SK-N-SH (cell line): Measurements from ENCODE around the gene CCDC69. TPM values are rescaled to one million over a fixed set of nuclear protein-coding genes. Genes with fewer than 3 reads are reported as not detected.

Experiments
- CTCF ChIA-PET: fragments of 300-600, 350-600 bp; formaldehyde crosslinking; extraction: SDS; loops from one replicate; lab custom pipeline; 2021; lab: Yijun Ruan, JAX
- POLR2A ChIA-PET: fragments of 350-600 bp; sonication (Branson Sonifier 250); formaldehyde crosslinking; extraction: SDS; loops from one replicate; lab custom pipeline; 2020; ENCODE audit warnings: antibody characterized with exemption, inconsistent platforms; lab: Yijun Ruan, JAX
- DNase-seq: peaks from one replicate; pipeline ENCODE4 v3.0.0; 2012
- H2AFZ ChIP-seq: fragments of 200-600 bp; sonication (generic); 2 replicates; pipeline ENCODE4 v1.8.1; 2016; ENCODE audit warnings: antibody characterized with exemption, mild to moderate bottlenecking, low read depth
- H3F3A ChIP-seq: fragments of 200-600 bp; sonication (generic); replicated peaks from 2 replicates; pipeline ENCODE3; 2016; ENCODE audit warnings: antibody characterized with exemption, mild to moderate bottlenecking; ENCODE audit not compliant: insufficient read depth
- H3K27ac ChIP-seq, 2 experiments: fragments of 200-500 bp in 1 of 2; fragments of 200-600 bp in 1 of 2; sonication (Bioruptor generic) in 1 of 2; sonication (generic), shearing (Covaris generic) in 1 of 2; 2 replicates each; pipeline versions ENCODE4 v1.5.1 to v1.6.1; 2014 to 2016; ENCODE audit warnings: low read depth in 2 of 2, inconsistent platforms in 1 of 2, low read length in 1 of 2, mild to moderate bottlenecking in 1 of 2, mixed read lengths in 1 of 2
- H3K27me3 ChIP-seq: fragments of 200-600 bp; sonication (generic), shearing (Covaris generic); 2 replicates; pipeline ENCODE4 v1.6.1; 2016; ENCODE audit warnings: mixed run types; ENCODE audit not compliant: insufficient read depth
- H3K36me3 ChIP-seq, 2 experiments: fragments of 200-500 bp in 1 of 2; fragments of 200-600 bp in 1 of 2; sonication (Bioruptor generic) in 1 of 2; sonication (generic) in 1 of 2; replicated peaks in 1 of 2; 2 replicates each; pipeline versions ENCODE3 to v1.5.1; 2014 to 2016; ENCODE audit warnings: low read length in 1 of 2, mild to moderate bottlenecking in 1 of 2; ENCODE audit not compliant: insufficient read depth in 2 of 2, control insufficient read depth in 1 of 2
- H3K4me1 ChIP-seq, 2 experiments: fragments of 200-500 bp in 1 of 2; fragments of 200-600 bp in 1 of 2; sonication (Bioruptor generic) in 1 of 2; sonication (generic), shearing (Covaris generic) in 1 of 2; 2 replicates each; pipeline versions ENCODE4 v1.5.1 to v1.6.1; 2014 to 2016; ENCODE audit warnings: low read depth in 1 of 2, low read length in 1 of 2, mixed run types in 1 of 2; ENCODE audit not compliant: insufficient read depth in 2 of 2, control insufficient read depth in 1 of 2
- H3K4me2 ChIP-seq: fragments of 200-600 bp; sonication (generic), shearing (Covaris generic); 2 replicates; pipeline ENCODE4 v1.6.1; 2017; ENCODE audit warnings: mixed run types
- H3K4me3 ChIP-seq, 2 experiments: fragments of 200-500 bp in 1 of 2; fragments of 200-600 bp in 1 of 2; sonication (Bioruptor generic) in 1 of 2; sonication (generic), shearing (Covaris generic) in 1 of 2; 2 replicates each; pipeline versions ENCODE4 v1.5.1 to v1.8.1; 2014 to 2016; ENCODE audit warnings: low read depth in 2 of 2, inconsistent platforms in 1 of 2, low read length in 1 of 2, mild to moderate bottlenecking in 1 of 2, mixed read lengths in 1 of 2, moderate library complexity in 1 of 2
- H3K79me2 ChIP-seq: fragments of 200-600 bp; sonication (generic); 2 replicates; pipeline ENCODE4 v1.8.1; 2017; ENCODE audit warnings: mild to moderate bottlenecking; ENCODE audit not compliant: insufficient read depth
- H3K9ac ChIP-seq: fragments of 200-600 bp; sonication (generic); 2 replicates; pipeline ENCODE4 v1.6.1; 2017; ENCODE audit warnings: mixed run types
- H3K9me2 ChIP-seq: fragments of 200-600 bp; sonication (generic); 2 replicates; pipeline ENCODE4 v1.6.1; 2017; ENCODE audit warnings: mixed run types
- H3K9me3 ChIP-seq: fragments of 200-600 bp; sonication (generic); 2 replicates; pipeline ENCODE4 v1.6.1; 2017; ENCODE audit warnings: mixed run types, mild to moderate bottlenecking, moderate library complexity
- H4K20me1 ChIP-seq: fragments of 200-600 bp; sonication (generic); 2 replicates; pipeline ENCODE4 v1.6.1; 2017; ENCODE audit warnings: mild to moderate bottlenecking, mixed run types; ENCODE audit not compliant: insufficient read depth
- CHD2 ChIP-seq: fragments of 150-350 bp; IDR thresholded peaks from 2 replicates; pipeline ENCODE4 v1.6.1; 2018; ENCODE audit warnings: low read length; ENCODE audit not compliant: partially characterized antibody
- CTCF ChIP-seq: fragments of 200-600 bp; sonication (generic); IDR thresholded peaks from 2 replicates; pipeline ENCODE4 v1.6.1; 2017; ENCODE audit warnings: antibody characterized with exemption, mild to moderate bottlenecking, moderate library complexity
- ELF1 ChIP-seq: IDR thresholded peaks from 2 replicates; pipeline ENCODE4 v1.4.0; 2012
- EP300 ChIP-seq, 2 experiments: IDR thresholded peaks; 2 replicates each; pipeline versions ENCODE4 v1.4.0 to v1.6.1; 2012; ENCODE audit warnings: borderline replicate concordance in 1 of 2, low read depth in 1 of 2, low read length in 1 of 2
- EZH2phosphoT487 ChIP-seq: fragments of 200-600 bp; sonication (generic); IDR thresholded peaks from 2 replicates; pipeline ENCODE4 v1.6.1; 2017; ENCODE audit warnings: low read depth, mixed run types, mild to moderate bottlenecking, antibody characterized with exemption, moderate library complexity, borderline replicate concordance
- GABPA ChIP-seq: IDR thresholded peaks from 2 replicates; pipeline ENCODE4 v1.4.0; 2012; ENCODE audit warnings: low read depth, mild to moderate bottlenecking
- GATA2 ChIP-seq: sonication (generic); formaldehyde crosslinking; IDR thresholded peaks from 2 replicates; pipeline ENCODE4 v1.5.0; 2020; ENCODE audit warnings: mild to moderate bottlenecking, missing genetic modification reagents
- MAX ChIP-seq: IDR thresholded peaks from 2 replicates; pipeline ENCODE4 v1.4.0; 2012; ENCODE audit warnings: low read depth
- MEF2A ChIP-seq: IDR thresholded peaks from 2 replicates; pipeline ENCODE4 v1.4.0; 2012; ENCODE audit warnings: low read depth, borderline replicate concordance
- NFIC ChIP-seq: IDR thresholded peaks from 2 replicates; pipeline ENCODE4 v1.4.0; 2012; ENCODE audit warnings: borderline replicate concordance
- NRF1 ChIP-seq: IDR thresholded peaks from 2 replicates; pipeline ENCODE4 v1.6.1; 2012; ENCODE audit warnings: low read depth, mild to moderate bottlenecking, low read length
- POLR2AphosphoS5 ChIP-seq: IDR thresholded peaks from 2 replicates; pipeline ENCODE4 v1.6.1; 2012; ENCODE audit warnings: low read depth, low read length
- RAD21 ChIP-seq: IDR thresholded peaks from 2 replicates; pipeline ENCODE4 v1.6.1; 2012; ENCODE audit warnings: mild to moderate bottlenecking, low read length
- RCOR1 ChIP-seq: fragments of 150-350 bp; IDR thresholded peaks from 2 replicates; pipeline ENCODE4 v1.6.1; 2017; ENCODE audit warnings: antibody characterized with exemption, low read length
- REST ChIP-seq: IDR thresholded peaks from 2 replicates; pipeline ENCODE4 v1.6.1; 2012; ENCODE audit warnings: mild to moderate bottlenecking, low read depth, low read length, moderate library complexity
- RFX5 ChIP-seq: IDR thresholded peaks from 2 replicates; pipeline ENCODE4 v1.6.1; 2012; ENCODE audit warnings: mild to moderate bottlenecking, improper control_type of control experiment, low read length
- RXRA ChIP-seq: IDR thresholded peaks from 2 replicates; pipeline ENCODE4 v1.4.0; 2012; ENCODE audit warnings: low read depth, mild to moderate bottlenecking, borderline replicate concordance
- SIN3A ChIP-seq: IDR thresholded peaks from 2 replicates; pipeline ENCODE4 v1.6.1; 2012; ENCODE audit warnings: low read depth, mild to moderate bottlenecking, low read length, moderate library complexity, borderline replicate concordance
- TAF1 ChIP-seq: IDR thresholded peaks from 2 replicates; pipeline ENCODE4 v1.6.1; 2012; ENCODE audit warnings: low read depth, mild to moderate bottlenecking, low read length, moderate library complexity, borderline replicate concordance
- TCF12 ChIP-seq: IDR thresholded peaks from 2 replicates; pipeline ENCODE4 v1.4.0; 2012
- TEAD4 ChIP-seq: IDR thresholded peaks from 2 replicates; pipeline ENCODE4 v1.4.0; 2012; ENCODE audit warnings: mild to moderate bottlenecking, borderline replicate concordance; ENCODE audit not compliant: insufficient read depth
- USF2 ChIP-seq: fragments of 150-350 bp; IDR thresholded peaks from 2 replicates; pipeline ENCODE4 v1.6.1; 2017; ENCODE audit warnings: antibody characterized with exemption, low read length, low read depth, borderline replicate concordance
- YY1 ChIP-seq: IDR thresholded peaks from 2 replicates; pipeline ENCODE4 v1.4.0; 2012; ENCODE audit warnings: low read depth, mild to moderate bottlenecking
- ZBTB33 ChIP-seq: IDR thresholded peaks from 2 replicates; pipeline ENCODE4 v1.4.0; 2012; ENCODE audit warnings: low read depth, borderline replicate concordance
- WGBS: methylation state at CpG from one replicate; pipeline ENCODE4 v1.1.6; 2017; ENCODE audit warnings: low lambda C conversion rate; 5-methylcytosine and 5-hydroxymethylcytosine counted together
- polyA plus RNA-seq, 3 experiments: library from polyadenylated mRNA; depleted of rRNA; stranded (reverse); fragments of >200 nt; gene quantifications; 2 replicates each; pipeline ENCODE4 v1.2.3, GENCODE V29; 2012

Gene CCDC69
- 0.38 and 0.54 TPM in 2 replicates for polyA plus RNA-seq (2012; rRNA removed)
- polyA plus RNA-seq (2012; cell fraction: cytosol; rRNA removed) = 0.41 and 0.56 TPM in 2 replicates
- polyA plus RNA-seq (2012; cell fraction: nucleus; rRNA removed) = 0.21 and 0.22 TPM in 2 replicates

GRCh38 chr5:151223447-151224264 lies at the start of gene CCDC69:
Gene CCDC69, minus strand, starts transcription at chr5:151224092. Its CDS starts 122 bp downstream, at chr5:151223970.
- ChIA-PET CTCF (interaction anchor here (1.1 to 4.3 kb wide), 10 partner anchors 10 to 173 kb away, joined by 3 to 29 read pairs (median 6); no protein-coding TSS in a partner anchor), POLR2A (no interaction called here)
- no peaks in the 10 kb centered on the region for H3K36me3 ChIP-seq
- H3K79me2 ChIP-seq = no peaks in the 10 kb centered on the region
- H3K27me3 ChIP-seq = no peaks in the 10 kb centered on the region
- H2AFZ ChIP-seq = peak within 1 kb of the TSS; percentile 97
- peak; percentile 89 for DNase-seq
- no peak within 1 kb of the TSS for H3K27ac ChIP-seq
- 11% methylated on average over 24 of the region's 58 CpGs for WGBS
- H3K4me2 ChIP-seq = peak within 1 kb of the TSS; percentile 88
- no peaks in the 10 kb centered on the region; a peak in 1 of 4 replicates for H3K4me1 ChIP-seq
- H4K20me1 ChIP-seq = no peaks in the 10 kb centered on the region
- peak within 1 kb of the TSS; percentile 59; the same call in 1 of the 2 replicates for H3K9ac ChIP-seq
- no peaks in the 10 kb centered on the region for H3F3A ChIP-seq
- H3K4me3 ChIP-seq = peak within 1 kb of the TSS; percentile 65 to 89
- H3K9me3 ChIP-seq = no peaks in the 10 kb centered on the region
- H3K9me2 ChIP-seq = no peaks in the 10 kb centered on the region
- TF ChIP-seq RXRA (no peak), GABPA (no peak), CTCF (peak; percentile 26; the same call in 1 of the 2 replicates), EZH2phosphoT487 (no peak), ZBTB33 (no peak), TCF12 (no peak), TEAD4 (0 out of 2 replicates have a peak, but pooled peaks have one; percentile 20), GATA2 (no peak), REST (no peak), SIN3A (no peak), CHD2 (no peak), USF2 (no peak), EP300 (IDR thresholded peaks at IDR 0.05; ENCODE audit: borderline replicate concordance in 1 of 2, low read depth in 1 of 2, low read length in 1 of 2) (peak in 1 of 2 experiments; percentile 9; a peak in 1 of 4 replicates), RCOR1 (0 out of 2 replicates have a peak, but pooled peaks have one; percentile 39), MAX (no peak), POLR2AphosphoS5 (no peak), YY1 (no peak), TAF1 (no peak), RFX5 (no peak), MEF2A (no peak), RAD21 (no peak), NFIC (no peak), NRF1 (no peak), ELF1 (no peak)
